ENCODE measurements around the gene SWAP70. TPM values are rescaled to one million over a fixed set of nuclear protein-coding genes. Genes with fewer than 3 reads are reported as not detected.

Gene SWAP70
- total RNA-seq, 2 experiments from 2014 or later = 8.9 to 9.6 TPM

DNA sequence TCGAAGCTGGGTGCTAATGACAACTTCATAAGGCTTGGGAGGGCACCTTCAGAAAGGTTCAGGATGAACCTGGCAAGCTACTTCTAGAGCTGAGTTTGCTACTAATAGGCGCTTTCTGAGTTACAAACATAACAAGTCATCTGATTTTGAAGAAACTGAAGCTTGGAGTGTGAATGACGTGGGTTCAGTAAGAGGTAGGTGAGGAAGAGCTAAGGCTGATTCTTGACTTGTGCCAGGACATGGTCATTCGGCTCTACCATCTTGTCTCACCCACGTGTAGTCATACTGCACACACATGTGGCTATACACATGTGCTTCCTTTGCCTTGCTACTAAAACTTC is 56.4 kb downstream of the SWAP70 start:
- Mint-ChIP-seq H3K4me3 (no peak overlapping the region), H3K36me3 (ENCODE audit: low read depth) (peaks cover 10% of the 10 kb centered on the region), H3K27ac (no peak overlapping the region), H3K27me3 (no peaks in the 10 kb centered on the region), H3K4me1 (ENCODE audit: low read depth) (peaks cover 21% of the 10 kb centered on the region), H3K9me3 (peaks cover 7% of the 10 kb centered on the region)
- DNase-seq = no peak
- TF ChIP-seq, protein P1, sequence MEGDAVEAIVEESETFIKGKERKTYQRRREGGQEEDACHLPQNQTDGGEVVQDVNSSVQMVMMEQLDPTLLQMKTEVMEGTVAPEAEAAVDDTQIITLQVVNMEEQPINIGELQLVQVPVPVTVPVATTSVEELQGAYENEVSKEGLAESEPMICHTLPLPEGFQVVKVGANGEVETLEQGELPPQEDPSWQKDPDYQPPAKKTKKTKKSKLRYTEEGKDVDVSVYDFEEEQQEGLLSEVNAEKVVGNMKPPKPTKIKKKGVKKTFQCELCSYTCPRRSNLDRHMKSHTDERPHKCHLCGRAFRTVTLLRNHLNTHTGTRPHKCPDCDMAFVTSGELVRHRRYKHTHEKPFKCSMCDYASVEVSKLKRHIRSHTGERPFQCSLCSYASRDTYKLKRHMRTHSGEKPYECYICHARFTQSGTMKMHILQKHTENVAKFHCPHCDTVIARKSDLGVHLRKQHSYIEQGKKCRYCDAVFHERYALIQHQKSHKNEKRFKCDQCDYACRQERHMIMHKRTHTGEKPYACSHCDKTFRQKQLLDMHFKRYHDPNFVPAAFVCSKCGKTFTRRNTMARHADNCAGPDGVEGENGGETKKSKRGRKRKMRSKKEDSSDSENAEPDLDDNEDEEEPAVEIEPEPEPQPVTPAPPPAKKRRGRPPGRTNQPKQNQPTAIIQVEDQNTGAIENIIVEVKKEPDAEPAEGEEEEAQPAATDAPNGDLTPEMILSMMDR (IDR thresholded peaks at IDR 0.05) = no peak
- CTCF ChIA-PET = interaction anchor here (0.7 to 1.3 kb wide), 2 partner anchors 11 to 13 kb away, joined by 3 read pairs; no protein-coding TSS in a partner anchor
- ATAC-seq = no peak
- POLR2A ChIA-PET = interaction anchor here (1.1 kb wide), 1 partner anchor 106 kb away, joined by 3 read pairs; no protein-coding TSS in a partner anchor
- intact Hi-C loops (cut with micrococcal nuclease) = no loop called here

DNA sequence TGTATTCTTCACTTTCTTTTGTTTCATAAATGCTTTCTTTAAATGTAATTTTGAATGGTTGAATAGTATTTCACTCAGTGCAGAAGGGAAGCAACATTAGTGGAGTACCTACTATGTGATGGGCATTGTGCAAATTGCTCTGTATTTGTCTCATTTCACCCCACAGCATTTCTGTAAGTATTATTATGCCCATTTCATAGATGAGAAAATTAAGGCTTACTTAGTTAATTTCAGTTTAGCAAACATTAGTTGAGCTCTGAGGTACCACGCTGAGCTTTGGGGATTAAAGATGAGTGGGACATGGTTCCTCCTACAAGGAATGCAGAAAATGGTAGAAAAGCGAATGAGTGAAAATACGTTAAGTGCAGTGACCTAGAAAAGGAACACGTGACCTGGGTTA is 58.1 kb downstream of the SWAP70 start:
- DNase-seq (no peak), ATAC-seq (no peak)
- CTCF ChIA-PET = no interaction called here
- TF ChIP-seq, protein P1 (IDR thresholded peaks at IDR 0.05) = no peak
- POLR2A ChIA-PET = no interaction called here
- Mint-ChIP-seq H3K4me3 (no peak overlapping the region), H3K27ac (no peak overlapping the region), H3K9me3 (no peaks in the 10 kb centered on the region), H3K27me3 (no peaks in the 10 kb centered on the region), H3K4me1 (ENCODE audit: low read depth) (peaks cover 11% of the 10 kb centered on the region), H3K36me3 (ENCODE audit: low read depth) (peaks cover 1% of the 10 kb centered on the region)
- intact Hi-C loops (cut with micrococcal nuclease) = no loop called here

DNA sequence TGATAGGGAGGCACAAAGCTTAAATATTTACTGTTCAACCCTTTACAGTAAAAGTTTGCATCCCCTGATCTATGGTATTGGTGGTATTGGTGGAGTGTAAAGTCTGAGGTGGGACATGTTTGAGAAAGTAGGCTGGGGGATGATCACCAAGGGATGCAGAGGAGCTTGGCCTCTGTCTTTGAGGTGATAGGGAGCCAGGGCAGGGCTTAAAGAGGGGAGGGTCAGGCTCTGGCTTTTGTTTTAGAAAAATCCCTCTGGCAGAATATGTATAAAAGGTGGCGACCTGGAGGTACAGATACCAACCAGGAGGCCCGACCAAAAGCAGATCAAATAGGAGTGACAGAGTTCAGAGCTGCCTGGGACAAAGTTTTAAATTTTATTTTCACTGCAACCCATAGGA is 59.0 kb downstream of the SWAP70 start:
- Mint-ChIP-seq H3K4me1 (ENCODE audit: low read depth) (peaks cover 7% of the 10 kb centered on the region), H3K4me3 (no peak overlapping the region), H3K36me3 (ENCODE audit: low read depth) (peaks cover 1% of the 10 kb centered on the region), H3K27me3 (no peaks in the 10 kb centered on the region), H3K9me3 (no peaks in the 10 kb centered on the region), H3K27ac (no peak overlapping the region)
- TF ChIP-seq, protein P1 (IDR thresholded peaks at IDR 0.05) = no peak
- ATAC-seq = no peak
- ChIA-PET POLR2A (no interaction called here), CTCF (no interaction called here)
- intact Hi-C loops (cut with micrococcal nuclease) = no loop called here
- no peak for DNase-seq

DNA sequence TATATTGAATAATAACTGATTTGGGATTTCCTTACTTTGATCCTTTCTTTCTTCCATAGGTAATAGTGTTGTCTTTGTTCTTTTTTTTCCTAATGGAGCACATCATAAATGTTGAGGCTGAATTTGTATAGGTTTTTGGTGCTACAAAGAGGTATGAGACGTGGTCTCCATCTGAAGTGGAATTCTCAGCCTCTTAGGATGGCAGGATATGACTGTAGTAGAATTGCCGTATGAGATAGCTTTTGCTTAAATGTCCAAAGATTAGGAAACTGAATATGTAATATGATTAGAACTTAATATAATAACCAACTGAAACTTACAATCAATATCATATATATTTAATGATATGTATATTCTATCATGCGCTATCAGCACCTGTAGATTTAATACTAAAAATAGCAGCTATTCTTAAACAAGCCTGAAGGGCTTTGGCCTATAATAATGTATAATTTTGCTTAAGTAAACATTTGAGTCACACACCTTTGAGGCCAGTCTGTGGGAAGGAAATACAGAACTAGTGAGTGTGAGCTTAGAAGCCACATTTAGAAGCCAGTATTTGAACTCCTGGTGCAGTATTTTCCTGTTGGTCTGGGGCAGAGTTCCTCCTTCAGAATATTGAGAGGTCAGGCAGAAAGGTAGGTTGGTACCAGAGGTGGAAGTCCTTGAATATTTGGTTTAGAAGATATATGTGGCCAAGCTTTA is 62.6 kb downstream of the SWAP70 start:
- H3K4me3 Mint-ChIP-seq = no peak overlapping the region
- CTCF ChIA-PET = interaction anchor here (1.0 to 1.1 kb wide), 2 partner anchors 10 to 23 kb away, joined by 3 to 5 read pairs; no protein-coding TSS in a partner anchor
- no peak overlapping the region for H3K27ac Mint-ChIP-seq
- no peaks in the 10 kb centered on the region for H3K4me1 Mint-ChIP-seq (ENCODE audit: low read depth)
- ATAC-seq (no peak), DNase-seq (no peak)
- TF ChIP-seq, protein P1 (IDR thresholded peaks at IDR 0.05) = no peak
- no peaks in the 10 kb centered on the region for H3K36me3 Mint-ChIP-seq (ENCODE audit: low read depth)
- intact Hi-C loops (cut with micrococcal nuclease) = no loop called here
- H3K9me3 Mint-ChIP-seq = no peaks in the 10 kb centered on the region
- POLR2A ChIA-PET = interaction anchor here (1.0 to 1.1 kb wide), 2 partner anchors 29 to 114 kb away, joined by 3 read pairs; no protein-coding TSS in a partner anchor
- no peaks in the 10 kb centered on the region for H3K27me3 Mint-ChIP-seq

DNA sequence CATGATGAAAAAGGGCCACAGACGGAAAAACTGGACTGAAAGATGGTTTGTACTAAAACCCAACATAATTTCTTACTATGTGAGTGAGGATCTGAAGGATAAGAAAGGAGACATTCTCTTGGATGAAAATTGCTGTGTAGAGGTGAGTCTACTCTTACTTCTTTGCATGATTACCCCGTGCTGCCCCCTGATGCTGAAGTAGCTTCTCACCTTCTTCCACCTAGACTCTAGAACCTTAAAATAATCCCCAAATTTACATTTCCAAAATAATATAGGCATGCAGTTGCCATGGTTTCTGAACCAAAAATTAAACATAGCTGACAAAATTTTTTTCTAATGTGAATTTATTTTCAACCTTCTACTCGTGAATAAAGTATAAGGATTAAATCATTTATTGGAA is 64.2 kb downstream of the SWAP70 start:
- intact Hi-C loops (cut with micrococcal nuclease) = no loop called here
- no peak for DNase-seq
- Mint-ChIP-seq H3K9me3 (no peaks in the 10 kb centered on the region), H3K36me3 (ENCODE audit: low read depth) (no peaks in the 10 kb centered on the region), H3K27ac (no peak overlapping the region), H3K4me1 (ENCODE audit: low read depth) (no peaks in the 10 kb centered on the region), H3K4me3 (no peak overlapping the region), H3K27me3 (no peaks in the 10 kb centered on the region)
- TF ChIP-seq, protein P1 (IDR thresholded peaks at IDR 0.05) = no peak
- ChIA-PET POLR2A (no interaction called here), CTCF (no interaction called here)
- ATAC-seq = no peak

Measured in activated CD8-positive, alpha-beta T cell treated with anti-CD3 and anti-CD28 coated beads for 36 hours (primary cell).